Left lung (tissue), 10 donors: ENCODE data around the gene ANKRD17. TPM values are rescaled to one million over a fixed set of nuclear protein-coding genes. Genes with fewer than 3 reads are reported as not detected.

Source experiments
- ATAC-seq: fragments of 200-7000 bp; cut with Tn5 transposase; one replicate; pipeline ENCODE4 v1.9.1; 2020; ENCODE audit warnings: moderate library complexity
- DNase-seq, 4 donors: peaks; one replicate each; pipeline ENCODE4 v3.0.0-alpha.2; 2013 to 2020
- H3K27ac ChIP-seq, 2 donors: fragments of 200-600 bp; sonication (generic) in 1 of 2; one replicate each; pipeline versions ENCODE4 v1.5.0 to v1.8.0; 2020 to 2021
- H3K27me3 ChIP-seq, 2 donors: fragments of 200-600 bp; sonication (generic) in 1 of 2; one replicate each; pipeline versions ENCODE4 v1.5.0 to v1.8.0; 2020 to 2021
- H3K36me3 ChIP-seq, 2 donors: fragments of 200-600 bp; sonication (generic) in 1 of 2; one replicate each; pipeline versions ENCODE4 v1.5.0 to v1.8.0; 2020 to 2021
- H3K4me1 ChIP-seq, 2 donors: fragments of 200-600 bp; one replicate each; pipeline ENCODE4 v1.8.0; 2021
- H3K4me3 ChIP-seq, 2 donors: fragments of 200-600 bp; sonication (generic) in 1 of 2; one replicate each; pipeline versions ENCODE4 v1.5.0 to v1.8.0; 2020 to 2021; ENCODE audit warnings: mild to moderate bottlenecking in 1 of 2
- H3K9me3 ChIP-seq, 2 donors: fragments of 200-600 bp; sonication (generic) in 1 of 2; one replicate each; pipeline versions ENCODE4 v1.5.0 to v1.8.0; 2020 to 2021
- intact Hi-C, 2 donors: fragments of 100-400 bp; cut with DNase I; formaldehyde crosslinking; loops; one replicate each; pipeline versions ENCODE4 v1.11.2 to v1.14.2; 2022
- polyA plus RNA-seq, 6 donors: library from polyadenylated mRNA; unstranded; fragments of 120-200 nt; gene quantifications; one replicate each; pipeline ENCODE4 v1.2.1, GENCODE V29; 2013; ENCODE audit not compliant: insufficient read length in 6 of 6
- total RNA-seq, 2 donors: library from RNA; stranded (reverse); fragmentation: NEBNext Ultra II Directional; extraction: Animal tissue kit (Norgen Biotek cat#: 25700); gene quantifications; one replicate each; pipeline ENCODE4 v1.2.1, GENCODE V29; 2021
- TF ChIP-seq, protein P1 (sequence below), 2 donors: fragments of 200-600 bp; sonication (generic) in 1 of 2; IDR thresholded peaks; one replicate each; pipeline versions ENCODE4 v1.5.0 to v1.8.0; 2021; ENCODE audit warnings: antibody characterized with exemption in 2 of 2
- donor health status: DM: no; HTN: yes; CAD: no.
- donor health status: DM: no; HTN: no; CAD: no.

Gene ANKRD17
- total and polyA plus RNA-seq, 8 donors = 57.5 to 83.0 (median 74.9) TPM

DNA sequence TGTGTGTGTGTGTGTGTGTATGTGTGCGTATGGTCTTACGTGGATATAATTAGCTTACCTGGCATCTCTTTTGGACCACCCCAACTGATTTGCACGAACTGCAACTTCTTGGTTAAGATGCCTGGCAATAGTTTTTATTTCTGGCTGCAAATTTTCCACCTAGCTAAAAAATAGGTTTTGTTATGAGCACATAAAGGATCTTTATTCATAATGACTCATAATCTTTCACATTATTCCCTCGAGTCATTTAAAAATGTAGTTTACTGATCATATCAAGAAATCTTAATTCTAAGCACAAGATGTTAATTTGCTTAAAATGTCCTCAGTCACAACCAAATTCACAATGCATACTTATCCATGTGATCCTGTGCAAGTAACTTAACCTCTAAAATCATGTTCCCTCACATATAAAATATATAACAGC, 190.6 kb downstream of the ANKRD17 start:
- Histone ChIP-seq H3K36me3 (peaks cover 0 to 16% of the 10 kb centered on the region in 2 donors), H3K4me1 (peaks cover 0 to 24% of the 10 kb centered on the region in 2 donors), H3K4me3 (peak overlapping the region; percentile 74 to 76), H3K9me3 (no peaks in the 10 kb centered on the region), H3K27me3 (no peaks in the 10 kb centered on the region), H3K27ac (peak overlapping the region; percentile 95 to 98)
- ATAC-seq (no peak), DNase-seq (peak in 1 of 4 donors; percentile 9)
- intact Hi-C loops = loop anchor here in 1 of 2 donors (5.0 kb wide), 1 partner anchor 189 kb away; the partner anchor contains the start of gene ANKRD17
- TF ChIP-seq, protein P1, sequence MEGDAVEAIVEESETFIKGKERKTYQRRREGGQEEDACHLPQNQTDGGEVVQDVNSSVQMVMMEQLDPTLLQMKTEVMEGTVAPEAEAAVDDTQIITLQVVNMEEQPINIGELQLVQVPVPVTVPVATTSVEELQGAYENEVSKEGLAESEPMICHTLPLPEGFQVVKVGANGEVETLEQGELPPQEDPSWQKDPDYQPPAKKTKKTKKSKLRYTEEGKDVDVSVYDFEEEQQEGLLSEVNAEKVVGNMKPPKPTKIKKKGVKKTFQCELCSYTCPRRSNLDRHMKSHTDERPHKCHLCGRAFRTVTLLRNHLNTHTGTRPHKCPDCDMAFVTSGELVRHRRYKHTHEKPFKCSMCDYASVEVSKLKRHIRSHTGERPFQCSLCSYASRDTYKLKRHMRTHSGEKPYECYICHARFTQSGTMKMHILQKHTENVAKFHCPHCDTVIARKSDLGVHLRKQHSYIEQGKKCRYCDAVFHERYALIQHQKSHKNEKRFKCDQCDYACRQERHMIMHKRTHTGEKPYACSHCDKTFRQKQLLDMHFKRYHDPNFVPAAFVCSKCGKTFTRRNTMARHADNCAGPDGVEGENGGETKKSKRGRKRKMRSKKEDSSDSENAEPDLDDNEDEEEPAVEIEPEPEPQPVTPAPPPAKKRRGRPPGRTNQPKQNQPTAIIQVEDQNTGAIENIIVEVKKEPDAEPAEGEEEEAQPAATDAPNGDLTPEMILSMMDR (IDR thresholded peaks at IDR 0.05) = no peak

DNA sequence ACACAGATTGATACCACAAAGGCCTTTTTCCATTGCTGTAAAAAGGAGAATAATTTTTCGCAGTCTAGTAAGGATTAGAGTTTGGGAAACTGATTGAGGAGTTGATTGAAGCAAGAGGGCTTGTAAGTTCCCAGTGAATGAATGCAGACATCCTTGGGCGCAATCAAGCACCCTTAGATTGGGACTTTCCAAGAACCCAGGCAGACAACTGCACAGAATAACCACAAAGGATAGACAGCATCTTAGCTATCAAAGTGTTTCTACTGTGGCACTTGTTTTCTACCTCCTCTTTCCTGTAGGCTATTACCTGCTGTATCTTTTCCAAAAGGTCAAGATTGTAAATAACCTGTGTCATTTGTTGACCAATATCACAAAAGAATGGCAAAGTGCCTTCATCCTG, 191.7 kb downstream of the ANKRD17 start:
- intact Hi-C loops = loop anchor here in 1 of 2 donors (5.0 kb wide), 1 partner anchor 190 kb away; the partner anchor contains the start of gene ANKRD17
- H3K27ac ChIP-seq = no peak overlapping the region

DNA sequence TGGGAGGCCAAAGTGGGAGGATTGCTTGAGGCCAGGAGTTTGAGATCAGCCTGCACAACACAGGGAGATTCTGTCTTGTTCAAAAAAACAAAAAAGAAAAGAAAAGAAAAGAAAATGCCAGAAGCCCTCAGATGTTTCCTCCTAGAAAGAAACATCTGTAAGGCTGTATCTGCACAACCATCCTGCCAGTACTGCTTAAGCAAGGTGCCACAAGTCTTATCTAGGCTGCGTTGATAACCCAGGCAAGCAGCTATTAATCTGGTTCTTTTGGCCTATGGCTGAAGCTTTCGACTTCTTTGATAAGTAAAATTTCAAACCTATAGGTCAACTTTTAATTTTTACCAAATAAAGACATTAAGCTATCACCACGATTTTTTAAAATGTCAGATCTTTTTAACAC, 192.2 kb downstream of the ANKRD17 start:
- Histone ChIP-seq H3K4me1 (peaks cover 0 to 24% of the 10 kb centered on the region in 2 donors), H3K4me3 (no peak overlapping the region), H3K36me3 (peaks cover 0 to 32% of the 10 kb centered on the region in 2 donors), H3K27me3 (no peaks in the 10 kb centered on the region), H3K9me3 (no peaks in the 10 kb centered on the region), H3K27ac (no peak overlapping the region)
- ATAC-seq (no peak), DNase-seq (no peak)
- intact Hi-C loops = loop anchor here in 1 of 2 donors (5.0 kb wide), 1 partner anchor 191 kb away; the partner anchor contains the start of gene ANKRD17
- TF ChIP-seq, protein P1 (IDR thresholded peaks at IDR 0.05) = no peak

More for the DNA sequence above, 191.7 kb downstream of the ANKRD17 start:
- ATAC-seq (no peak), DNase-seq (no peak)
- H3K9me3 ChIP-seq = no peaks in the 10 kb centered on the region
- TF ChIP-seq, protein P1 (IDR thresholded peaks at IDR 0.05) = no peak
- H3K27me3 ChIP-seq = no peaks in the 10 kb centered on the region
- H3K36me3 ChIP-seq = peaks cover 0 to 27% of the 10 kb centered on the region in 2 donors
- no peak overlapping the region for H3K4me3 ChIP-seq
- H3K4me1 ChIP-seq = peaks cover 0 to 24% of the 10 kb centered on the region in 2 donors

DNA sequence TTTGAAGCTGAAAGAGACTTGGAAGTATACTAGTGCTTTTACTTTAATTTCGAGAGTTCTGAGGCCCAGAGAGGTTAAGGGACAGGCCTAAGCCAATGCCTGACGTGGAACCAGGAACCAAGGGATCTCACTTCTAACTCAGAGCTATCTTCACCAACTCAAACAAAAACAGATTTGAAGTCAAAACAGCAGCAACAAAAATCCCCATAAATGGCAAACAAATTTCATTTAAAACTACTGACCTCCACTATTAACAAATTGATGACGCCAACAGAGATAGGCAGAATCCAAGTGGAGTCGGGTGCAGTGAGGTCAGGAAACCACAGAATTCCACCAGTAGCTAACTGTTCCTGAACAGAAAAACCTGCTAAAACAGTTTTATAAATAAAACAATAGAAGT, 194.1 kb downstream of the ANKRD17 start:
- Histone ChIP-seq H3K27me3 (no peaks in the 10 kb centered on the region), H3K36me3 (peaks cover 3 to 51% of the 10 kb centered on the region in 2 donors), H3K4me1 (peaks cover 0 to 18% of the 10 kb centered on the region in 2 donors), H3K4me3 (no peak overlapping the region), H3K9me3 (no peaks in the 10 kb centered on the region), H3K27ac (no peak overlapping the region)
- intact Hi-C loops = no loop called here
- TF ChIP-seq, protein P1 (IDR thresholded peaks at IDR 0.05) = no peak
- DNase-seq = no peak
- ATAC-seq = no peak

DNA sequence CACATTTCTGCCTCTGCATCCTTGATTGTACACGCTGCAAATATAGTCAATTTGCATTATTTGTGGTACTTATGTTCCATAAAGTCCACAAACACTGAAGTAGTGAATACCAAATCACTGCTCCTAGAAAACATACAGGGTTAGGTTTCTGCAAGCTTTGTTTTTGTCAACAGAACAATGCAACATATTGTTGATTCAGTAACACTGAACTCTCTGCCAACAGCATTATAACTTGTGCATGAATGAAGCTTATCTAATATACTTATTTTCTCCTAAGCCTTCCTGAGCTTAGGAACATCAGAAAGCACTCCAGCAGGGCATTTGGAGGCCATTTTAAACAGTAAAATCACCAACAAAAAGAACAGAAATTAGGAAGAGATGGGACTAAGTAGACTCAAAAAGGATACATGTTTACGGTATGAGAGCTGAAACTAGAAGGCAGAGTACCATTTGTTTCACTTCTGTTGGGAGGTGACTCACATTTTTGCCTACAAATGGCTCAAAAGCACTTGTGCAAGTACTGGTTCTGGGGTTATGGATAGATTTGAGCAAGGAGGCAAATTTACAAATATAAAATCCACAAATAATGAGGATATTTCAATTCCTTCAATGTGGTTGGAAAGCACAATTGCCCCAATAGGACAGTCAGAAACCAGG, 203.2 kb downstream of the ANKRD17 start:
- TF ChIP-seq, protein P1 (IDR thresholded peaks at IDR 0.05) = no peak
- Histone ChIP-seq H3K4me1 (no peaks in the 10 kb centered on the region), H3K36me3 (peaks cover 0 to 52% of the 10 kb centered on the region in 2 donors), H3K27ac (peak overlapping the region in 1 of 2 donors; percentile 24), H3K4me3 (no peak overlapping the region), H3K9me3 (no peaks in the 10 kb centered on the region), H3K27me3 (no peaks in the 10 kb centered on the region)
- no peak for DNase-seq
- intact Hi-C loops = no loop called here
- ATAC-seq = no peak
